A673 (cell line): ENCODE results near the gene RFX1. TPM values are rescaled to one million over a fixed set of nuclear protein-coding genes. Genes with fewer than 3 reads are reported as not detected.

ENCODE experiments used
- BruUV-seq: library from RNA; stranded (reverse); fragments of 400-500 nt; replicated peaks from 2 replicates; lab custom pipeline; 2021; lab: Mats Ljungman, UMichigan
- CTCF ChIA-PET: fragments of 300-600 bp; sonication (Branson Sonifier 250); formaldehyde crosslinking; loops from one replicate; lab custom pipeline; 2022; ENCODE audit warnings: antibody characterized with exemption; lab: Charles Lee
- POLR2A ChIA-PET: fragments of 300-600 bp; sonication (Branson Sonifier 250); formaldehyde crosslinking; loops from one replicate; lab custom pipeline; 2022; ENCODE audit warnings: antibody characterized with exemption; ENCODE audit not compliant: low non-redundant PET; lab: Charles Lee
- DNase-seq: peaks from one replicate; pipeline ENCODE4 v3.0.0-alpha.2; 2015; ENCODE audit warnings: low spot score
- H3K27ac ChIP-seq: fragments of 200-600 bp; sonication (generic); 2 replicates; pipeline ENCODE4 v1.5.1; 2016; ENCODE audit warnings: mixed run types, low read depth, mild to moderate bottlenecking, mixed read lengths, antibody characterized with exemption, low read length; ENCODE audit not compliant: poor library complexity, severe bottlenecking
- H3K27me3 ChIP-seq: fragments of 200-600 bp; sonication (generic); replicated peaks from 2 replicates; pipeline ENCODE4 v1.6.1; 2017; ENCODE audit warnings: mixed run types, low read depth, mild to moderate bottlenecking, mixed read lengths, antibody characterized with exemption, low read length; ENCODE audit not compliant: insufficient read depth, poor library complexity
- H3K36me3 ChIP-seq: fragments of 200-600 bp; sonication (generic); 2 replicates; pipeline ENCODE4 v1.6.1; 2016; ENCODE audit warnings: mixed run types, mild to moderate bottlenecking, mixed read lengths, antibody characterized with exemption, low read length; ENCODE audit not compliant: insufficient read depth, poor library complexity, severe bottlenecking
- H3K4me1 ChIP-seq: fragments of 200-600 bp; sonication (generic); 2 replicates; pipeline ENCODE4 v1.6.1; 2017; ENCODE audit warnings: mixed run types, mild to moderate bottlenecking, mixed read lengths, antibody characterized with exemption, low read length; ENCODE audit not compliant: insufficient read depth, poor library complexity, severe bottlenecking
- H3K4me3 ChIP-seq: fragments of 200-600 bp; sonication (generic); 2 replicates; pipeline ENCODE4 v1.5.1; 2016; ENCODE audit warnings: low read depth, mixed run types, mild to moderate bottlenecking, mixed read lengths, low read length; ENCODE audit not compliant: poor library complexity, severe bottlenecking
- H3K9me3 ChIP-seq: fragments of 200-600 bp; sonication (generic); 2 replicates; pipeline ENCODE4 v1.6.1; 2016; ENCODE audit warnings: mixed run types, low read depth, mild to moderate bottlenecking, mixed read lengths, antibody characterized with exemption, low read length; ENCODE audit not compliant: poor library complexity, severe bottlenecking
- EZH2 ChIP-seq: fragments of 200-600 bp; sonication (generic); IDR thresholded peaks from 2 replicates; pipeline ENCODE4 v1.6.1; 2017; ENCODE audit warnings: borderline replicate concordance, low read depth, mild to moderate bottlenecking, mixed read lengths, antibody characterized with exemption, low read length; ENCODE audit not compliant: poor library complexity, severe bottlenecking
- intact Hi-C: fragments of 100-400 bp; cut with micrococcal nuclease; formaldehyde crosslinking; loops from one replicate; pipeline ENCODE4 v1.10.0; 2022; ENCODE audit not compliant: unreplicated experiment
- total RNA-seq: library from RNA; stranded (reverse); gene quantifications from 2 replicates; pipeline ENCODE4 v1.2.3, GENCODE V29; 2021
- TF ChIP-seq, protein P1 (sequence below): fragments of 300-800, 200-600 bp; sonication (generic); conservative IDR thresholded peaks from 2 replicates; pipeline ENCODE4 v1.5.1; 2017; ENCODE audit warnings: low read depth, mild to moderate bottlenecking, antibody characterized with exemption, low read length, moderate library complexity, mixed read lengths

Gene RFX1
- total RNA-seq, 1 experiment from 2014 or later = 19.5 TPM

GRCh38 chr19:13986348-13986904 is 19.7 kb downstream of the RFX1 start:
- Histone ChIP-seq H3K27ac (peak overlapping the region; percentile 79), H3K9me3 (no peaks in the 10 kb centered on the region), H3K27me3 (no peaks in the 10 kb centered on the region), H3K4me1 (peaks cover 21% of the 10 kb centered on the region), H3K36me3 (no peaks in the 10 kb centered on the region), H3K4me3 (no peak overlapping the region)
- ChIA-PET CTCF (no interaction called here), POLR2A (interaction anchor here (0.6 kb wide), 1 partner anchor 1141 kb away, joined by 18 read pairs; no protein-coding TSS in a partner anchor)
- TF ChIP-seq EZH2 = no peak
- TF ChIP-seq, protein P1, sequence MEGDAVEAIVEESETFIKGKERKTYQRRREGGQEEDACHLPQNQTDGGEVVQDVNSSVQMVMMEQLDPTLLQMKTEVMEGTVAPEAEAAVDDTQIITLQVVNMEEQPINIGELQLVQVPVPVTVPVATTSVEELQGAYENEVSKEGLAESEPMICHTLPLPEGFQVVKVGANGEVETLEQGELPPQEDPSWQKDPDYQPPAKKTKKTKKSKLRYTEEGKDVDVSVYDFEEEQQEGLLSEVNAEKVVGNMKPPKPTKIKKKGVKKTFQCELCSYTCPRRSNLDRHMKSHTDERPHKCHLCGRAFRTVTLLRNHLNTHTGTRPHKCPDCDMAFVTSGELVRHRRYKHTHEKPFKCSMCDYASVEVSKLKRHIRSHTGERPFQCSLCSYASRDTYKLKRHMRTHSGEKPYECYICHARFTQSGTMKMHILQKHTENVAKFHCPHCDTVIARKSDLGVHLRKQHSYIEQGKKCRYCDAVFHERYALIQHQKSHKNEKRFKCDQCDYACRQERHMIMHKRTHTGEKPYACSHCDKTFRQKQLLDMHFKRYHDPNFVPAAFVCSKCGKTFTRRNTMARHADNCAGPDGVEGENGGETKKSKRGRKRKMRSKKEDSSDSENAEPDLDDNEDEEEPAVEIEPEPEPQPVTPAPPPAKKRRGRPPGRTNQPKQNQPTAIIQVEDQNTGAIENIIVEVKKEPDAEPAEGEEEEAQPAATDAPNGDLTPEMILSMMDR = no peak
- peak; percentile 92 for DNase-seq
- no TSS peak for BruUV-seq
- intact Hi-C loops = no loop called here

- no TSS peak for BruUV-seq
- Histone ChIP-seq H3K4me1 (peaks cover 21% of the 10 kb centered on the region), H3K27ac (peak overlapping the region; percentile 79), H3K27me3 (no peaks in the 10 kb centered on the region), H3K9me3 (no peaks in the 10 kb centered on the region), H3K4me3 (no peak overlapping the region), H3K36me3 (no peaks in the 10 kb centered on the region)
- ChIA-PET CTCF (no interaction called here), POLR2A (interaction anchor here (0.6 kb wide), 1 partner anchor 1140 kb away, joined by 18 read pairs; no protein-coding TSS in a partner anchor)
- no peak for DNase-seq
- intact Hi-C loops = no loop called here
- TF ChIP-seq EZH2 = no peak
- TF ChIP-seq, protein P1 = no peak
These were observed 20.3 kb downstream of the RFX1 start for GRCh38 chr19:13985771-13986347.

DNA sequence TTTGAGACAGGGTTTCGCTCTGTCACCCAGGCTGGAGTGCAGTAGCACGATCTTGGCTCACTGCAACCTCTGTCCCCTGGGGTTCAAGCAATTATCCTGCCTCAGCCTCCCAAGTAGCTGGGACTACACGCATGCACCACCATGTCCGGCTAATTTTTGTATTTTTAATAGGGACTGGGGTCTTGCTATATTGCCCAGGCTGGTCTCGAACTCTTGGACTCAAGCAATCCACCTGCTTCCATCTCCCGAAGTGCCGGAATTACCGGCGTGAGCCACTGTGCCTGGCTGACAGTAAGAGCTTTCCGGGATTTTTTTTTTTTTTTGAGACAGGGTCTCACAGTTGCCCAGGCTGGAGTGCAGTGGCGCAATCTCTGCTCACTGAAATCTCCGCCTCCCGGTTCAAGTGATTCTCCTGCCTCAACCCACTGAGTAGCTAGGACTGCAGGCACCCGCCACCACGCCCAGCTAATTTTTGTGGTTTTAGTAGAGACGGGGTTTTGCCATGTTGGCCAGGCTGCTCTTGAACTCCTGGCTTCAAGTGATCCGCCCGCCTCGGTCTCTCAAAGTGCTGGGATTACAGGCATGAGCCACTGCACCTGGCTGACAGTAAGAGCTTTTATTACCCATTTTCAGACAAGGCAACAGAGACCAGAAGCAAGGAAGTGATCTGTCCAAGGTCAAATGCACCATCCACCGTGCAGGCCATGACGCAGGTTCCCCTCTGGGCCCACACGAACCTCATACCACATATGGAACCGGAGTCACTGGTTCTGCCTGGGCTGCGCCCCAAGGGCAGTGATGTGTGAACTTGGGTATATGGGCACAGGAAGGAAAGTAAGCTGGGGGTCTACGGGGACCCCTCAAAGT is 21.0 kb downstream of the RFX1 start:
- peaks cover 23% of the 10 kb centered on the region for H3K4me1 ChIP-seq
- no peaks in the 10 kb centered on the region for H3K36me3 ChIP-seq
- no peak overlapping the region for H3K4me3 ChIP-seq
- BruUV-seq = no TSS peak
- TF ChIP-seq, protein P1 = no peak
- TF ChIP-seq EZH2 = no peak
- DNase-seq = no peak
- peak overlapping the region; percentile 79 for H3K27ac ChIP-seq
- no peaks in the 10 kb centered on the region for H3K27me3 ChIP-seq
- intact Hi-C loops = no loop called here
- ChIA-PET CTCF (no interaction called here), POLR2A (no interaction called here)
- H3K9me3 ChIP-seq = no peaks in the 10 kb centered on the region
